IPS DF 6.9 (cell line): ENCODE measurements around the gene DNAH9.
A peak's percentile ranks its signal among the peaks of the same experiment; 100 is the strongest.

Source experiments
- DNase-seq: peaks from one replicate; pipeline ENCODE4 v3.0.0-alpha.2; 2013; ENCODE audit warnings: low read depth, low spot score
- H3K27ac ChIP-seq: one replicate; pipeline ENCODE4 v1.5.1; 2013; ENCODE audit warnings: low read length, control low read depth
- H3K27me3 ChIP-seq: 2 replicates; pipeline ENCODE4 v1.6.1; 2013; ENCODE audit warnings: mild to moderate bottlenecking, low read length; ENCODE audit not compliant: control insufficient read depth, insufficient read depth
- H3K36me3 ChIP-seq: 2 replicates; pipeline ENCODE4 v1.6.1; 2013; ENCODE audit warnings: low read length; ENCODE audit not compliant: control insufficient read depth, insufficient read depth
- H3K4me1 ChIP-seq: 2 replicates; pipeline ENCODE4 v1.6.1; 2013; ENCODE audit warnings: low read length; ENCODE audit not compliant: control insufficient read depth, insufficient read depth
- H3K4me3 ChIP-seq: 2 replicates; pipeline ENCODE4 v1.5.1; 2013; ENCODE audit warnings: mild to moderate bottlenecking, low read length
- H3K9me3 ChIP-seq: 2 replicates; pipeline ENCODE4 v1.6.1; 2013; ENCODE audit warnings: low read length, inconsistent platforms; ENCODE audit not compliant: control insufficient read depth, insufficient read depth
- WGBS: extraction: QIAGEN DNeasy Blood & Tissue Kit; methylation state at CpG from one replicate; pipeline ENCODE4 v1.1.7; 2013; ENCODE audit warnings: mixed read lengths, missing lambda C conversion rate; ENCODE audit not compliant: insufficient read length, insufficient coverage; 5-methylcytosine and 5-hydroxymethylcytosine counted together

DNAH9 gene

GRCh38 chr17:11598274-11599221 lies at the start of gene DNAH9:
DNAH9 (plus strand) TSS chr17:11598470; CDS start chr17:11598499, 29 bp downstream.
- no peaks in the 10 kb centered on the region for H3K36me3 ChIP-seq

GRCh38 chr17:11550431-11550830 lies 47.8 kb upstream of the DNAH9 start:
- DNase-seq, result no peak
- H3K36me3 ChIP-seq, result no peaks in the 10 kb centered on the region
- WGBS, result no CpG with 5 or more reads among the region's 2 CpGs
- H3K27ac ChIP-seq, result no peak overlapping the region
- H3K4me3 ChIP-seq, result no peak overlapping the region
- H3K4me1 ChIP-seq, result no peaks in the 10 kb centered on the region
- no peaks in the 10 kb centered on the region for H3K9me3 ChIP-seq
- no peaks in the 10 kb centered on the region for H3K27me3 ChIP-seq

More at GRCh38 chr17:11598274-11599221, at the start of gene DNAH9:
- WGBS, result no CpG with 5 or more reads among the region's 84 CpGs
- Histone ChIP-seq H3K4me3 (peak within 1 kb of the TSS; percentile 76), H3K4me1 (no peaks in the 10 kb centered on the region), H3K27me3 (no peaks in the 10 kb centered on the region), H3K9me3 (no peaks in the 10 kb centered on the region), H3K27ac (no peak within 1 kb of the TSS)
- peak; percentile 75 for DNase-seq

- Histone ChIP-seq H3K9me3 (no peaks in the 10 kb centered on the region), H3K4me3 (no peak overlapping the region), H3K27ac (no peak overlapping the region), H3K27me3 (no peaks in the 10 kb centered on the region), H3K36me3 (no peaks in the 10 kb centered on the region), H3K4me1 (no peaks in the 10 kb centered on the region)
- no peak for DNase-seq
- no CpG with 5 or more reads among the region's 6 CpGs for WGBS
Measured at GRCh38 chr17:11551442-11551841, 46.8 kb upstream of the DNAH9 start.

GRCh38 chr17:11553135-11553534 lies 45.1 kb upstream of the DNAH9 start:
- Histone ChIP-seq H3K4me1 (no peaks in the 10 kb centered on the region), H3K36me3 (no peaks in the 10 kb centered on the region), H3K4me3 (no peak overlapping the region), H3K27ac (no peak overlapping the region), H3K9me3 (no peaks in the 10 kb centered on the region), H3K27me3 (no peaks in the 10 kb centered on the region; the same call in 1 of the 2 replicates)
- no CpG with 5 or more reads among the region's 1 CpG for WGBS
- DNase-seq, result no peak

- no peaks in the 10 kb centered on the region; the same call in 1 of the 2 replicates for H3K27me3 ChIP-seq
- no peaks in the 10 kb centered on the region for H3K36me3 ChIP-seq
- no peaks in the 10 kb centered on the region for H3K4me1 ChIP-seq
- H3K4me3 ChIP-seq, result no peak overlapping the region
- no peak for DNase-seq
- WGBS, result no CpG with 5 or more reads among the region's 1 CpG
- H3K27ac ChIP-seq, result no peak overlapping the region
- no peaks in the 10 kb centered on the region for H3K9me3 ChIP-seq
Measured at GRCh38 chr17:11554042-11554441, 44.2 kb upstream of the DNAH9 start.

- Histone ChIP-seq H3K27me3 (no peaks in the 10 kb centered on the region; the same call in 1 of the 2 replicates), H3K4me1 (no peaks in the 10 kb centered on the region), H3K9me3 (no peaks in the 10 kb centered on the region), H3K27ac (no peak overlapping the region), H3K36me3 (no peaks in the 10 kb centered on the region), H3K4me3 (no peak overlapping the region)
- WGBS, result no CpG with 5 or more reads among the region's 5 CpGs
- no peak for DNase-seq
Measured at GRCh38 chr17:11554542-11554941, 43.7 kb upstream of the DNAH9 start.

- WGBS, result no CpG with 5 or more reads among the region's 6 CpGs
- H3K9me3 ChIP-seq, result no peaks in the 10 kb centered on the region
- no peak for DNase-seq
- no peaks in the 10 kb centered on the region for H3K4me1 ChIP-seq
- no peaks in the 10 kb centered on the region; the same call in 1 of the 2 replicates for H3K27me3 ChIP-seq
- no peak overlapping the region for H3K27ac ChIP-seq
- H3K4me3 ChIP-seq, result no peak overlapping the region
- no peaks in the 10 kb centered on the region for H3K36me3 ChIP-seq
Measured at GRCh38 chr17:11555530-11555929, 42.7 kb upstream of the DNAH9 start.

- H3K27me3 ChIP-seq, result no peaks in the 10 kb centered on the region; the same call in 1 of the 2 replicates
- no peak overlapping the region for H3K4me3 ChIP-seq
- no CpG with 5 or more reads among the region's 46 CpGs for WGBS
- no peaks in the 10 kb centered on the region for H3K36me3 ChIP-seq
- H3K27ac ChIP-seq, result no peak overlapping the region
- no peaks in the 10 kb centered on the region for H3K9me3 ChIP-seq
- no peak for DNase-seq
- H3K4me1 ChIP-seq, result no peaks in the 10 kb centered on the region
Measured at GRCh38 chr17:11557727-11558452, 40.4 kb upstream of the DNAH9 start.

- no peaks in the 10 kb centered on the region for H3K36me3 ChIP-seq
- WGBS, result no CpG with 5 or more reads among the region's 10 CpGs
- no peaks in the 10 kb centered on the region for H3K9me3 ChIP-seq
- H3K27me3 ChIP-seq, result no peaks in the 10 kb centered on the region; the same call in 1 of the 2 replicates
- H3K4me3 ChIP-seq, result no peak overlapping the region
- no peaks in the 10 kb centered on the region for H3K4me1 ChIP-seq
- no peak overlapping the region for H3K27ac ChIP-seq
- DNase-seq, result no peak
Measured at GRCh38 chr17:11558681-11559234, 39.5 kb upstream of the DNAH9 start.

GRCh38 chr17:11559601-11560000 lies 38.7 kb upstream of the DNAH9 start:
- Histone ChIP-seq H3K4me1 (no peaks in the 10 kb centered on the region), H3K9me3 (no peaks in the 10 kb centered on the region), H3K27me3 (no peaks in the 10 kb centered on the region; the same call in 1 of the 2 replicates), H3K4me3 (no peak overlapping the region), H3K27ac (no peak overlapping the region), H3K36me3 (no peaks in the 10 kb centered on the region)
- no peak for DNase-seq
- no CpG with 5 or more reads among the region's 7 CpGs for WGBS
